ENCODE data around the gene TSPYL4. TPM values are rescaled to one million over a fixed set of nuclear protein-coding genes. Genes with fewer than 3 reads are reported as not detected.
A peak's percentile ranks its signal among the peaks of the same experiment; 100 is the strongest.

Gene TSPYL4
- polyA plus RNA-seq, 1 donor from 2014 or later: 97.2 TPM

- TF ChIP-seq MXI1 (conservative IDR thresholded peaks at IDR 0.05; ENCODE audit: poor library complexity, severe bottlenecking) (no peak), RAD21 (conservative IDR thresholded peaks at IDR 0.05) (no peak), POLR2AphosphoS5 (IDR thresholded peaks at IDR 0.05) (no peak), EZH2 (IDR thresholded peaks at IDR 0.05; ENCODE audit: borderline replicate concordance, insufficient read depth, low read length, poor library complexity, severe bottlenecking) (no peak), SMC3 (conservative IDR thresholded peaks at IDR 0.05; ENCODE audit: poor library complexity) (no peak), TAF1 (IDR thresholded peaks at IDR 0.05; ENCODE audit: low read depth) (no peak), CTCF (IDR thresholded peaks at IDR 0.05; ENCODE audit: poor library complexity, severe bottlenecking) (no peak), REST (IDR thresholded peaks at IDR 0.05; ENCODE audit: borderline replicate concordance) (no peak), EP300 (conservative IDR thresholded peaks at IDR 0.05; ENCODE audit: poor library complexity, severe bottlenecking) (no peak)
- Histone ChIP-seq H2AFZ (ENCODE audit: low read depth, low read length) (no peak overlapping the region), H3K9ac (ENCODE audit: low read length) (no peak overlapping the region), H3K9me3 (ENCODE audit: low read length) (no peaks in the 10 kb centered on the region), H3K79me2 (replicated peaks; ENCODE audit: insufficient read depth, low read length) (no peaks in the 10 kb centered on the region), H3K4me2 (ENCODE audit: low read length) (no peak overlapping the region), H4K20me1 (ENCODE audit: insufficient read depth) (no peaks in the 10 kb centered on the region), H3K4me3 (ENCODE audit: low read length) (no peak overlapping the region), H3F3A (ENCODE audit: insufficient read depth, low read length, poor library complexity, severe bottlenecking) (no peaks in the 10 kb centered on the region), H3K9me2 (ENCODE audit: insufficient read depth, low read length) (no peaks in the 10 kb centered on the region), H3K27me3 (ENCODE audit: insufficient read depth, low read depth, low read length) (no peaks in the 10 kb centered on the region), H3K27ac (ENCODE audit: low read length) (no peak overlapping the region), H3K36me3 (ENCODE audit: insufficient read depth, low read length) (no peaks in the 10 kb centered on the region)
Observed at GRCh38 chr6:116218866-116219265, 35.0 kb downstream of the TSPYL4 start.

- H3K4me3 ChIP-seq (ENCODE audit: low read length): no peak overlapping the region
- no peaks in the 10 kb centered on the region for H3K9me2 ChIP-seq (ENCODE audit: insufficient read depth, low read length)
- H3K4me2 ChIP-seq (ENCODE audit: low read length): no peak overlapping the region
- no peak overlapping the region for H2AFZ ChIP-seq (ENCODE audit: low read depth, low read length)
- H3K36me3 ChIP-seq (ENCODE audit: insufficient read depth, low read length): no peaks in the 10 kb centered on the region
- no peak overlapping the region for H3K27ac ChIP-seq (ENCODE audit: low read length)
- H3K79me2 ChIP-seq (replicated peaks; ENCODE audit: insufficient read depth, low read length): no peaks in the 10 kb centered on the region
- H4K20me1 ChIP-seq (ENCODE audit: insufficient read depth): no peaks in the 10 kb centered on the region
- no peak overlapping the region for H3K9ac ChIP-seq (ENCODE audit: low read length)
- no peaks in the 10 kb centered on the region for H3K9me3 ChIP-seq (ENCODE audit: low read length)
- no peaks in the 10 kb centered on the region for H3K27me3 ChIP-seq (ENCODE audit: insufficient read depth, low read depth, low read length)
- TF ChIP-seq CTCF (IDR thresholded peaks at IDR 0.05; ENCODE audit: poor library complexity, severe bottlenecking) (peak; percentile 70), EP300 (conservative IDR thresholded peaks at IDR 0.05; ENCODE audit: poor library complexity, severe bottlenecking) (no peak), SMC3 (conservative IDR thresholded peaks at IDR 0.05; ENCODE audit: poor library complexity) (peak; percentile 67), POLR2AphosphoS5 (IDR thresholded peaks at IDR 0.05) (no peak), MXI1 (conservative IDR thresholded peaks at IDR 0.05; ENCODE audit: poor library complexity, severe bottlenecking) (no peak), RAD21 (conservative IDR thresholded peaks at IDR 0.05) (peak; percentile 72), REST (IDR thresholded peaks at IDR 0.05; ENCODE audit: borderline replicate concordance) (no peak)
- no peaks in the 10 kb centered on the region for H3F3A ChIP-seq (ENCODE audit: insufficient read depth, low read length, poor library complexity, severe bottlenecking)
Observed at GRCh38 chr6:116218172-116218633, 35.7 kb downstream of the TSPYL4 start.

All from neural cell (in vitro differentiated cells).